Globus pallidus (tissue), 1 donor: ENCODE data around the gene OR6S1.
"Not testable (repeated sequence)": the region's sequence is repeated elsewhere in the genome, so short reads cannot be mapped to it uniquely, and the experiment has no call there.

Source experiments
- DNase-seq: peaks from one replicate; pipeline ENCODE4 v3.0.0-alpha.2; 2015; ENCODE audit warnings: low spot score

The OR6S1 gene

DNA sequence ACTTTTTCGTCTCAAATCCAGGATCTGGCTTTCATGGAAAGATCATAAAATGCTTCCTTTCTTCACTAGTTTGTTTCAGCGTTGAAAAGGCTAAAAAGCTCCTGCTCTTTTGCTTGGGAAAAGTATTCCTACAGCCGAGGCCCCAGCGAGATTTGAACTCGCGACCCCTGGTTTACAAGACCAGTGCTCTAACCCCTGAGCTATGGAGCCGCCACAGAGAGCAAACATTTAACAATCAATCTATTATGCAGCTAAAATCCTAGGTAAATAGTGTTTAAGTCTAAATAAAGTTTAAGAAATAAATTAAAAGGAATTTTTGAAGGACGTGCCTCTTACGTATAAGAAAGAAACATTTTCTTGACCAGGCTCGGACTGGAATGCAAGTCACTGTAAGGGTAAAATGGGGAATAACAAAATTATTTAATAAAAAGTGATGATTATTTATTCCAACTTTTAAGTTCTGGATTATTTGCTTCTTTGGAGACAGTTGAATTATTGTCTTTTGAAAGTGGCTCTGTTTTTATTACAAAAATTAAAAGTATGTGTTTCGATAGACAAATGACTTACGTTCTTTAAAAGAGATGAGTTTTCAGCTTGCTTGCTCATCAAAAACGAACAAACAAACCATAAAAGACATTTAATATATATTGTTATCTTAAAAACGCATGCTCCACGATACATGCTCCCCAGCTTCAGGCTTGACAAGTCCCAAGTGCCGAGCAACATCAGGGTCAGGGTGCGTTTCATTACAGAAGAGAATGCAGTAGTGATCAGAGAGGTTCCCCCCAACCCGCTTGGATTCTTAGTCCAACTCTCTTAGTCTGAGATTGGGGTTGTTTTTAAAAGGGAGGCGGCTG lies 10.2 kb downstream of the OR6S1 start:
- no peak for DNase-seq

DNA sequence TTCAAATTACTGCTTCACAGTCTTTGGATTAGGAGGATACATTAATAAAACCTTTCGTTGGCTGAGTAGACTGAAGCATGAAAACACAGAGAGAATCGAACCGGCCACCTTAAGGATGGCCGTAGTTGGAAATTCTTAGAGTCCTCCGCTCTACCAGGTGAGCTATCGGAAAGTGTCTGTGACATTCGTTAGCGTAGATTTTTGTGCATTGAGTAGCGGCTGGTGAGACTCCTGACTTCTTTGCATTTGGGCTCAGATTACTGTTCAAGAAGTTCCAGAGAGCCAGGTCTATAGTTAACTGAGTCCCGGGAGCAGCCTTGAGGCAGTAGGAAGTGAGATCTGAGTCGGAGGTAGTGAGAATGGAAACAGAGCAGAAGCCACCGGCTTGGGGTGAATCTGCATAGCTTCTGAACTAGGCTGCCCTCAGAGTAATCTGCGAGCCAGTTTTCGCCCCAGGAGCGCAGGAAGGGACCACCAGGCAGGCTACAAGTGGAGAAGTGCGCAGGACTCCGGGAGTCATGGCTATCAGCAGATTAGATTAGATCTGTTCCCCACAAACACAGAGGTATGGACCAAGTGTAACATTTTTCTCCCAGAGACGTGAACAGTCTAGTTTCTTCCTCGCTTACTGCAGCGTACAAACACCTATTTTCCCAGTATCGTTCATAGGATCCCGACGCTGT lies 11.0 kb downstream of the OR6S1 start:
- no peak for DNase-seq

DNA sequence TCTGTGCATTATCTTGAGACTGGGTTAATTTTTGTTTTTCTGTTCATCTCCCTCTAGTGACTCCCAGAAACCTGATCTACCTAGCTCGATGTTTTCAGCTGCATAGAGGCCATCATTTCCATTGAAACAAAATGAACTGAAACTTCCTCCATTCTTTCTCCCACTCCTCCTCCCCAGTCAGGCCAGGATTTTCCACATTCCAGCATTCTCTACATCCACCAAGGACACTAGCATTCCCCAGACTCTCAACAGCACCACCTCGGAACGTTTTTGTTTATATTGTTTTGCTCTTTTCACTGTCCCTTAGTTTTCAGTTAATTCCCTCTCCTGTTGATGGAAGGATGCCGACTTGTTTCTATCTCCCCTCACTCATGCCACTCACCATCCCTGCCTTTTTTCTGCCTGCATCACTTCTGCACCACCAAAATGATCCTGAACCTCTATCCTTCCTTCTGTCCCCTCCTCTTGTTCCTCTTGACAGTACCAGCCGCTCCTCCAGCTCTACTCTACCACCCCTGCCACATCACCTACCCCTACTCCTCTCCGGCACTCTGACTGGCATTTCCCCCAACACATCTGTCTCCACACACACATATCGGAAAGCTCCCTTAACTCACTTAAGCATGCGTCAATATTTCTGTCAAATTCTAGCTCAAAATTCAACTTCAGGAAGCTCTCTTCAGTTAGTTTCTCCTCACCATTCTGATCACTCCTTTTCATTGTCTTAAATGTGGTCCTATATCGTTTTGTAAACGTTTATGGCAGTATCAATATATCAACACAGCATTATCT lies 13.2 kb downstream of the OR6S1 start:
- no peak for DNase-seq

DNA sequence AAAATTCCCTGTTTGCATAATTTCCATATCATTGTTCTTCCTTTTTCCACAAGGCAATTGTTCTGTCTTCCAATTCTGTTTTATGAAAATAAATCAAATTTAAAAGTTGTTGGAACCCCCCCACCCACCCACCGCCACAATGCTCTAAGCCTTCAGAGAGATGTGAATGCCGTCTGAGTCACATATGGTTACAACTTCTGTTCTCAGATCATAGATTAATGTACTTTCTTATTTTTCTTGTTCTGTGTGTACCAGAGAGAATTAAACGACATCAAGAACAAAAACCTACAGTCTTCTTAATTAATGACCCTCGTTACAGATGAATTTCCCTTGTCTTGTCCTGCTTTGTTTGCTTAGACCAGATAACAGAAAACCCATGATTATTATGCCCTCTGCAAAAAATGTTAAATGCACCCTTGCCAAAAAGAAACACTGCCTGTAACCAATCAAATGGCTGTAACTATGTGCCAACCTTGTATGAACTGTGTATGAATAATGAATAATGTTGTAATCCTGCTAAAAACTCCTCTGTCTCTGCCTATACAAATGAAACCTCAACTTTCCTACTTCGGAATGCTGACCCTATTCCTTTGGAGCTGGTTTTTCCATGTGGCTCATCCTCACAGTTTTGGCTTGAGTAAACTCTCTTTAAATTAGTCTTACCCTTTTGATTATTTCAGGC lies 14.0 kb downstream of the OR6S1 start:
- DNase-seq: no peak

DNA sequence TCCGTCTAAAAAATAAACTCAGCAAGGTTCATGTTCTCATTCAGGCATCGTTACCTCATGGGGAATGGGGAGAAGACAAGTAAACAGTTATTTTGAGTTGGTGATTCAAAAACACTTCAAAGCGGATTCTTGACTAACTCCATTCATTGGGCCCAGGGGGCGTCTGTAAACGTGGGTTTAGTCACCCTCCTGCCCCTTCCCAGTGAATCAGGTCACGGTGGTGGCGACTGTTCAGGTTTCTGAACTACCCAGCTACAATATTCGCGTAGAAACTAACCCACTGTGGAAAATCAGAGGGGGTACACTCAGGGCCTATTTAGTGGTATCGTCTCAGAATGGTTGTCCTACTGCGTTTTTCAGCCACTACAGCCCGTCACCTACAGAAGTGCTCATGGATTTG lies 15.2 kb downstream of the OR6S1 start:
- DNase-seq: no peak

DNA sequence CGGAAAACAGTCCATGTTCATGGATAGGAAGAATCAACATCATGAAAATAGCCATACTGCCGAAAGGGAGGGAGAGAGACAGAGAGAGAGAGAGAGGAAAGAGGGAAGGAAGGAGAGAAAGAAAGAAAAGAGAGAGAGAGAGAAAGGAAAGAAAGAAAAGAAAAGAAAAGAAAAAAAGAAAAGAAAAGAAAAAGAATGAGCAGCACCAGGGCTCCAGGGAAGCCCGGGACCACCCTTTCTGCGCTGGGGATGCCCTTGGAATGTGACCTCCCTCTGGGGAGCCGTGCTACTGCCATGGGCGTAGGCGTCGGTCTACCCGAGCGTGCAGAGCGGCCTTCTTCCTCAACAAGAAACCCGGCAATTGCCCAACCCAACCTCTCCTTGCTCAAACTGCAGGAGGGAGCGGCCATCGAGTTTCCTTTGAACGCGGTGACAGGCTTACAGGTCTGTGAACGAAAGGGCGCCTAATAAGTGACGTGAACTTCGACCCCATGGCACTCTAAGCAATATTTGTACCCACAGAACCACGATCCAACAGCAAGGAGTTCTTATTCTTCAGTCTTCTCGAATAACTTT lies 16.9 kb downstream of the OR6S1 start:
- no peak for DNase-seq

DNA sequence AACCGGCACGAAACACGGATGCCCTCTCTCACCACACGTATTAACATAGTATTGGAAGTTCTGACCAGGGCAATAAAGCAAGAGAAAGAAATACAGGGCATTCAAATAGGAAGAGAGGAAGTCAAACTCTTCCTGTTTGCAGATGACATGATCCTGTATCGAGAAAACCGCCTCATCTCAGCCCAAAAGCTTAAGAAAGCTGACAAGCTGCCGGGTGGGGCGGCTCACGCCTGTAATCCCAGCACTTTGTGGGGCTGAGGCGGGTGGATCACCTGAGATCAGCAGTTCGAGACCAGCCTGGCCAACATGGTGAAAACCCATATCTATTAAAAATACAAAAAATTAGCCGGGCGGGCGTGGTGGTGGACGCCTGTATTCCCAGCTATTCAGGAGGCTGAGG lies 17.7 kb downstream of the OR6S1 start:
- DNase-seq: no peak

DNA sequence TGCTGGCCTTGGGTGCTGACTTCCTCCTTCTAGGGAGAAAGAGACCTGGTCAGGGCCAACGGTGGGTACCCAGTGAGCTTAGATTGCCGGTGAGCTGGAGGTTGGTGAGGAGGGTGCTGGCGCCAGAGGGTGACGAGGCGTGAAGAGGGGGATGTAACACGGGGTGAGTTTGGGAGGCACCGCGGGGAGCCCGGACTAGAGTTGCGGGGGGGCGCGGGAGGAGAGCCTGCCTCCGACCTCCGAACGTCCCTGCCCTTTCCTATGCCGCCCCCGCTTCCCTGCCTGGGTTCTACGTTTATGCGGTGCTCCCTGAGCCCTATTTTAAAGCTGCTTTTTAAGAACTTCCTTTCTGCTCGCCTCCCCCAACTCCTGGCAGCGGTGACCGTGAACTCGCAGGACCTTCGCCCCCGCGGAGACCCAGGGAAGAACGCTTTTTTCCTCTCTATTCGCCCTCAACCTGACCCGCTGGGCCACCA lies 18.6 kb downstream of the OR6S1 start:
- DNase-seq: no peak

DNA sequence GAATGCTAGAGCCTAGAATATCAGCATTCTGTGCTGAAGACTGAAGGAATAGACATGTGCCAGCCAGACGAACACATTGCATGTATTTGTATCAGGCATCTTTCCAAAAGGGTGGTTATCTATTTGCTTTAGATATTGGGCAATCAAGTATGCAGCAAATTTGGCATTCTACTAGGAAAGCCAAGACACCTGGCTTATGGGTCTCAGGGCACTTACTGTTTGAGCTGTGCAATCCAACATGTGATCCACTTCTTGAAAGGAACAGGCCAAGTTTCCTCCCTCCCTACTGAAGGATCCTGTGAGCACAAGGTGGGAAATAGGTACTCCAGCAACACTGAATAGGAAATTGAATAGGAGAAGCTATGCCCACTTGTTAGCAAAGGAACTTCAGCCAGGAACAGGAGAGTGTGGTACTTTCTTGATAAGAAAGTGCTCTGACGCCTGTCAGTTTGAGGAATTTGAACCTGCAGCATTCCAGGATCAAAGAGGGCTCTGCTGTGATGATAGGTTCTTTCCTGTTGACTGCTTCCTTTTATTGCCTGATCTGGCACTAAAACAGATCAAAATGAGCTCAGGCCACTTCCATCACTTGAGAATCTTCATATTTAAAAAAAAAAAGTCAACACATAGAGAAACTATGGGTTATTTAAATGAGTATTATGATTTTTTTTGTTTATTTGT lies 20.6 kb downstream of the OR6S1 start:
- no peak for DNase-seq

DNA sequence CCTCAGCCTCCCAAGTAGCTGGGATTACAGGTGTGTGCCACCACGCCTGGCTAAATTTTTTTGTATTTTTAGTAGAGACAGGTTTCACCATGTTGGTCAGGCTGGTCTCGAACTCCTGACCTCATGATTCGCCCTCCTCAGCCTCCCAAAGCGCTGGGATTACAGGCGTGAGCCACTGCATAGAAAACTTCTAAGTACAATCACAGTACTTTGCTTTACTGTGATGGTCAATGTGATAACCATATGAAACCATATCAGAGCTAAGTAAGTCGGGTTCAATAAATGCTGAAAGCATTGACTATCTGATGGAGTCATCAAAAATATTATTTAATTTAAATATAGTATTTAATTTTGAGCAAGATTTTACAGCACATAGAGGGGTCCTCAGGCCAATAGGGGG lies 21.8 kb downstream of the OR6S1 start:
- DNase-seq: not testable (repeated sequence)

DNA sequence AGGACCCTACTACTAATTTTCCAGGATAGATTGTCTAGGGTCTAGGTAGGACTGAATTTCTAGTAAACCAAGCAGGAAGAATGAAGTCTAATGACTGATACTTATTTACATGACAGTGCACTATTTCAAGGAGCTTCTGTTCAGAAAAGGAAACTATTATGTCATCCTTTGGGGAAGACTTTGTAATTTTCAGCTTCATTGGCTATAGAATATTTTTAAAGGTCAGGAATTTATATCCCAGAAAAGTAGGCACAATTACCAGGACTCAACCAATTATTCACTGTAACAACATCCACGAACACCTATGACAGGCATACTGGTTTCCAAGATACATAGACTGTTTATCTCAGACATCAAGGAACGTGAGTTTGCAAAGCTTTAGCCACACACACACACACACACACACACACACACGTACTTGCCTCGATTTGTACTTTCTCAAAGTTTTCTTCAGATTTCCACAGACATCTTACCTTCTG lies 23.2 kb downstream of the OR6S1 start:
- DNase-seq: no peak

DNA sequence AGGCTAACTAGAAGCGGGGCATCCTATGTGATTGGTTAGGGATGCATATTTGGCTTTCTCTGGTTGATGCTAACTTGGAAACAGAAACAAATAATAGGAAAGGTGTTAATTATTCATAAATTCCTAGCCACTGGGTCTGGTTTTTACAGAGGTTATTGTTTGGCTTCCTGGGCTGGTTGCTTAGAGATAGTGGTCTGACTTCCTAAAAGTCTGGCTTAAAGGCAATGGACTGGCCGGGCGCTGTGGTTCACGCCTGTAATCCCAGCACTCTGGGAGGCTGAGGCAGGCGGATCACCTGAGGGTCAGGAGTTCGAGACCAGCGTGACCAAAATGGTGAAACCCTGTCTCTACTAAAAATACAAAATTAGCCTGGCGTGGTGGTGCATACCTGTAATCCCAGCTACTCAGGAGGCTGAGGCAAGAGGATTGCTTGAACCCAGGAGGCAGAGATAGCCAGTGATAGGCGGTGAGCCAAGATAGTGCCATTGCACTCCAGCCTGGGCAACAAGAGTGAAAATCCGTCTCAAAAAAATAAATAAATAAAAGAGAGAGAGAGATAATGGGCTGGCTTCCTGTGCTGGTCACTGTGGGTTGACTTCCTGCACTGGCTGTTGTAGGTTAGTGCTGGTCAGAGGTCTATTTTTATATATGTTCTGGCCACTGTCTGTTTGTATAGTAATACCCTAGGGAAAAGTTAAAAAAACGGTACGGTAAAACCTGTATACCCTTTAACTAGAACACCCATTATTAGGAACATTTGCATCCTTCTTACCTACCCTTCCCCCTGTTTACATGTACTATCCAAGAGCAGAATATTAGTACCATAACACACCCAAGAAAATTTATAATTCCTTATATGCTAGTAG lies 24.1 kb downstream of the OR6S1 start:
- DNase-seq: no peak

DNA sequence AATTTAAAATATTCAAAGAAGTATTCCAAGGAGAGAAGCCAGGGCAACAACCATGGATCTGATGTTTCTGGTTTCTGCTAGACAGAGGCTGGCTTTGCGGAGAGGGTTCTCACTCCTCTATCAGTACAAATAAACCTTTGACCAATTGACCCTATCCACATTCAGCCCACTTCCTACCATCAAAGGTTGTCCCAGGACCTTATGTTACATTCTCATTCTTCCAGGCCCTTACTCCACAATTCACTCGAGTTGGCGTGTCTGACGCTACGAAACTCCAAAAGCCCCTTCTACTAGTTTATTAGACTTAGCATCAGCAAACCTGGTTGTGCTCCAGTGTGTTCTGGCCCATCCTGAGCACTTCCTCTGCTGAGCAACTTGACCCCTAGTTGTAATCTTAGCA lies 25.5 kb downstream of the OR6S1 start:
- no peak for DNase-seq

DNA sequence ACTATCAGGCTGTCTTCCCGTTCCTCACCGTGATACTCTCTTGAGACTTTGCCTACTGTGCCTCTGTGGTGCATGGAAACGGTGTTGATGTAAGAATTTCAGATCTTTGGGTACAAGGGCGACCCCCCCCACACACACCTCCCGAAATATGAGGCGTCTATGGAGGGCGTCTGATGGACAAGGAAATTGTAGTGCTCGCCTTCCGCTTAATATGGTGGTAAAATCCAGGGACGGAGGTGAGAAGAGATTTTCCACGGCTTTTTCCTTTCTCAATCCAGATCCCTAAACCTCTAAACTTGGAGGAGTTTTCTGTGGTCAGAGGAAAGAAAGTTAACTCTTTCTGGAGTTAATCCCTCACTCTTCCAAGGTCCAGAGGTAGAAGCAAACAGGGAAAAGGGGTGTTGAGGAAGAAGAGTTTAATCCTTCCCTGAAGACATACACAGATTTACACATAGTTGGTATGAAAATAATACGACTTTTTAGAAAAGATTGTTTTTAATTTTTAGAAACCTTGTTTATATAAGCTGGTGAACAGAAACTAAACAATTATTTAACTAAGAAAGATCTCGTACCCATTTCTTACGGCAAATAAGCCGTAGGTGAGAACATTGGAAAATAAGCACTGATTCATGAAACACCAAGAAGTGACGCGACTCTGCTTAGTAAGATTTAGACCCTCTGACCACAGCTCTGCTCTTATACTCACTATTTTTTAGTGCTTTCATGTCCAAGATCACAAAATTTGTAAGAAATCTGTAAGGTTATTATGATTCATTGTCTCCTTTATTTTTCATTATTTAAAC lies 27.3 kb downstream of the OR6S1 start:
- DNase-seq: no peak

DNA sequence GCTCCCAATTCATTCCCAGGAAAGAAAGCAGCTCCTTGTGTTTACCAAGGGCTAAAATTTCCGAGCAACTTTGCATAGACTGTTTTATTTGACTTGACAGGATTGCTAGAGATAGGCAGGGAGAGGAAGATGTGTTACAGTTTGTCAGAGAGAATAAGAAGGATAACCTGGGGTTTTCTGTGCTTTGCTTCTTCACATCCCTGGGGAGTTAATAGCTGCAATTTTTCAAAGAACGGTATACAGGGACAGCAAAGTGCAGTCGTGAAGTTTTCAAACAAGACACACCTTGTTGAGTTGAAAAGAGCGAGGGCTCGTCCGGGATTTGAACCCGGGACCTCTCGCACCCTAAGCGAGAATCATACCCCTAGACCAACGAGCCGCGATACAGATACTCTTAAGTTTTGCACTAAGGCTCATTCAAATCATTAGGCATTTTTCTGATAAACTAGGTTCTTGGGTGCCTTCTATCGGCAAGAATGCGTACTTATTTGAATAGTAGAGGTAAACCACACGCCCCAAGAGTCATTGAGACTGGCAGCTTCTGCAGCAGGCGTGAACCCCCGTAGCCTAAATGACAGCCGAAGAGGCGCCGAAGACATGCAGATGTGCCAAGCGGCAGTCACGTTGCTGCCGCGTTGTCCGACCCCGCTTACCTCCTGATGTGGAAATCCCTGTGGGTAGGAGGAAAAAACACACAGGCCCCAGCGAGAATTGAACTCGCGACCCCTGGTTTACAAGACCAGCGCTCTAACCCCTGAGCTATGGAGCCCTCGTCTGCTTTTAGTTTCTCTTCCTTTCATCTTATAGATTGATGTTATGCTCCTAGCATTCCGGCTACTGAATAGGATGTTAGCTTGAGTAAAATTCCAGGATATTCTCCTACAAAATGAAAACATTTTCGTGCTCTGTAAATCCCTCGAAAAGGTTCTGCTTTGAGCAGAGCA lies 28.1 kb downstream of the OR6S1 start:
- DNase-seq: peak; percentile 86

DNA sequence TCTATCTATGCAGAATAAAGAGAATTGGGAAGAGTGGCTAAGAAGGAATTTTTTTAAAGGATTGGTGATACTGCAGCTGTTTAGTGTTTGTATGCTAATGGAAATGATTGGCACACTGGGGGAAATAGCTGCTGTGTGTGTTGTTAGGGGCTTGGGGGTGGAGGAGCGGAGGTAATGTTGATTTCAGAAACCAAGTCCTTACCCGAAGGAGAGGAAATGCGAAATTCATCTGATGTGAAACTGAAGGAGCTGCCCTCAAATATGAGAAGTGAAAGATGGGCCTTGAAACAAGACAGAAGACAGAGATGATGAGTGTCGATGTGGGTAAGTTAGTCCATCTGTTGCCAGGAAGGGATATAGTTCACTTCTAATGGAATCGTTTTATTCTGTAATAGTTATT lies 29.1 kb downstream of the OR6S1 start:
- DNase-seq: no peak

DNA sequence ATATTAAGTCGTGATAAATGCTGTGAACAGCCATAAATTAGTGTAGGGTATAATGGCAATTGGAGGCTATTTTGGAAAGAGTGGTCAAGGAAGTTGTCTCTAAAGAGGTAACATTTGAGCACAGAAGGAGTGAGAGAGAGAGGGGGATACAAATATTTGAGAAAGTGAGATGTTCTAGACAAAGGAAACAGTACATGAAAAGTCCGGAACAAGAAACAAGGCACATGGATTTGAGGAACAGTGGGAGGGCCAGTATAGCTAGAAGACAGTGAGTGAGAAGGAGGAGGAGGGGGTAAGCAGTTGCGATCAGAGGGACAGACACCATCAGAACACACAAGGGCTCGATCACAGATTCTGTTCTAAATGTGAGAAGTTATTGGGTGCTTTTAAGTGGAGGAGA lies 30.2 kb downstream of the OR6S1 start:
- no peak for DNase-seq
